Measurements from ENCODE around the gene MNT.

The MNT gene

DNA sequence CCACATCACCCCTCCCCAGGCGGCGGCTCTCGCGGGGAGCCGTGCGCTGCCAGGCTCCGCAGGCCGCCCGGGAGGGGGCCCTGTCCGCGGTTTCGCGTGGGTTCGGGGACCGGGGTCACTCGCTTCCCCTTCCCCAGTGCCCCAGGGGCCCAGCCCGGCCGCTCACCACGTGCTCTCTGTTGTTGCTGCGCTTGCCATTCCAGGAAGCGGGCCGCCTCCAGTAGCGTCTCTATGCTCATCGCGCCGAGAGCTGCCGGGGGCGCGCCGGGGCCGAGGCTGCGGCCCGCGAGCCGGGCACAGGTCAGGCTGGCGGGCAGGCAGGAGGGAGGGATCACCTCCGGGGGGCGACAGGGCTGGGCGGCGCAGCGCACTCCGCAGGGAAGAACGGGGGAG lies 390 bp downstream of the MNT start:
- Histone ChIP-seq H3K27me3 (no peaks in the 10 kb centered on the region), H3K4me1 (peaks cover 12 to 67% (median 55%) of the 10 kb centered on the region in 4 donors), H3K4me3 (peak overlapping the region; percentile 65 to 88), H3K27ac (peak overlapping the region; percentile 91 to 100), H3K9me3 (no peaks in the 10 kb centered on the region), H3K36me3 (no peaks in the 10 kb centered on the region)
- TF ChIP-seq, protein P1, sequence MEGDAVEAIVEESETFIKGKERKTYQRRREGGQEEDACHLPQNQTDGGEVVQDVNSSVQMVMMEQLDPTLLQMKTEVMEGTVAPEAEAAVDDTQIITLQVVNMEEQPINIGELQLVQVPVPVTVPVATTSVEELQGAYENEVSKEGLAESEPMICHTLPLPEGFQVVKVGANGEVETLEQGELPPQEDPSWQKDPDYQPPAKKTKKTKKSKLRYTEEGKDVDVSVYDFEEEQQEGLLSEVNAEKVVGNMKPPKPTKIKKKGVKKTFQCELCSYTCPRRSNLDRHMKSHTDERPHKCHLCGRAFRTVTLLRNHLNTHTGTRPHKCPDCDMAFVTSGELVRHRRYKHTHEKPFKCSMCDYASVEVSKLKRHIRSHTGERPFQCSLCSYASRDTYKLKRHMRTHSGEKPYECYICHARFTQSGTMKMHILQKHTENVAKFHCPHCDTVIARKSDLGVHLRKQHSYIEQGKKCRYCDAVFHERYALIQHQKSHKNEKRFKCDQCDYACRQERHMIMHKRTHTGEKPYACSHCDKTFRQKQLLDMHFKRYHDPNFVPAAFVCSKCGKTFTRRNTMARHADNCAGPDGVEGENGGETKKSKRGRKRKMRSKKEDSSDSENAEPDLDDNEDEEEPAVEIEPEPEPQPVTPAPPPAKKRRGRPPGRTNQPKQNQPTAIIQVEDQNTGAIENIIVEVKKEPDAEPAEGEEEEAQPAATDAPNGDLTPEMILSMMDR (IDR thresholded peaks at IDR 0.05): no peak
- intact Hi-C loops (cut with DNase I; ENCODE audit: low total_unique reads): no loop called here
- DNase-seq: peak in 1 of 2 donors; percentile 78

DNA sequence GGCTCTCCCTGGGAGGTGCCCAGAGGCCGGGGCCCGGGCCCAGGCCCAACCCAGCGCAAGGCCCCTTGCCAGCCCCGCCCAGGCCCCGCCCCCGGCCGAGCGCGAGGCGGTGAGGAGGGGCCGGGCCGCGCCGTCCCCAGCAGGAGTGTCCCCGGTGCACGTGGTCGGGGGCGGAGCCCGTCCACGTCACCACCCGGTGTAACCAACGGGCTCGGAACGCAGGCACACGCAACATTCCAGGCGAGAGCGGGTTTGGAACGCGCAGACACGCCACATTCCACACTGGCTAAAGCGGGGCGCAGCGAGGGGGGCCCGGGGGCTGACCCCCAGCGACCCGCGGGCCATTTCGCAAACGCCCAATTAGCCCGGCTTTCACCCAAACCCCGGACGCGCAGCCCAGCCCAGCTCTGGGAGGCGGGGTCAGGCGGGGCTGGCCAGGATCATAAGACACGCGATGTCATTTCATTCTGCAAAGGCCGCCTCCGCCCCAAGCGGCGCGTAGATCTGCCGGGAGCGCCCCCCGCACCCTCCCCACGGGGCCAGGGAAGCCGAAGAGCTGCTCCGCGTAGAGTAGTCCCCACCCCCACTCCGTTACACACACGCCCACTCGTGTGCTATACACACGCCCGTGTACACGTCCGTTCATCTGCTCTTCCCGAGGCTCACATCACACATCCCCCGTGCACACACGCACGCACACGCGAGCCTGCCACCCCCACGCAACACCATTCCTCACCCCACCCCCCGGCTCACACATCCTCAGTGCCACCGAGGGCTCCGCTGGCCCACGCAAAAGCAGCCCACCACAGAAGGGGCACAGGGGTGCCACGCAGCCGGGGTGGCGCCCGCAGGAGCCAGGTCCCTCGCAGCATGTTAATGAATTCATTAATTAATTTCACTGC lies 1.0 kb downstream of the MNT start:
- intact Hi-C loops (cut with DNase I; ENCODE audit: low total_unique reads): no loop called here
- H3K4me1 ChIP-seq: peaks cover 12 to 73% (median 59%) of the 10 kb centered on the region in 4 donors
- peak; percentile 95 to 98 for DNase-seq

DNA sequence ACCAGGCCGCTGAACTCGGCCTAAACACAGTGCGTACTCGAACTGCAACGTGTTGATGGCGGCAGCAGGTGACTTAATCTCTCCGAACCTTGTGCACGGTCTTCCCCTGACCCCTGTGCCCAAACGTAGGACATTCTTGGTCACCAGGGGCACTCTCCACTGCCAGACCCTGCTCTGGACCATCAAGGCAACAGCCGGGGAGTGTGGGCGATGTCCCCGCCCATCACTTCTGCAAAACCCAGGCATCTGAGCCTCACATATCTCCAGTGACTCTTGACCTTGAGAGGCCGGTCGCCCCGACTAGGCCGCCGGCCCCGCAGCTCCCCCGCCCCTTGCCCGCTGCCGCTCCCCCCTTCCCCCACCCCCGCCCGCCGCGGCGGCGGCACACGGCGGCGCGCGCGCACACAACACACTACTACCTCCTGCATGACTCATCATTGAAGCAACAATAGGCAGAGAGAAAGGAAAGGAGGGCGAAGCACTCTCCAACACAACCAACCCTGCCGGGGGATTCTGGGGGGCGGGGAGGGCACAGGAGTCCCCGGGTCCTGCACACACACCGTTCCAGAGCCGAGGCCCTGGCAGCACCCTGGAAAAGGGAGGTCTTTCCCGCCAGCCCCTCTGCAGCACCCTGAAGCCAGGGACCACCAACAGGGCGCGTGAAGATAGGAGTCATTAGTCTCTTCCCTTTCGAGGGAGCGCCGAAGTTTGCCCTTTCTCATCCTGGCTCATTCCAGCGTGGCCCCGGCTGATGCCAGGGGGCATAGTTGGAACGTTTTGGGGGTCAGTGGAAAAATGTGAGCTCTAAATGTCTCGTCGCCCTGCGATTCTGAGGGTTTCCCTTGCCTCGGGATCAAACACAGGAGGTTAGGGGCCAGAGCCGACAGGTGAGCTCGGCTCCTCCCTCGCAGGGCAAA lies 1.9 kb downstream of the MNT start:
- H3K27ac ChIP-seq: peak overlapping the region; percentile 91 to 100
- H3K36me3 ChIP-seq: peaks cover 0 to 6% (median 0%) of the 10 kb centered on the region in 3 donors
- no peaks in the 10 kb centered on the region for H3K9me3 ChIP-seq
- H3K4me1 ChIP-seq: peaks cover 12 to 73% (median 61%) of the 10 kb centered on the region in 4 donors
- DNase-seq: peak in 1 of 2 donors; percentile 84
- peak overlapping the region; percentile 65 to 88 for H3K4me3 ChIP-seq
- intact Hi-C loops (cut with DNase I; ENCODE audit: low total_unique reads): no loop called here
- TF ChIP-seq, protein P1 (IDR thresholded peaks at IDR 0.05): no peak
- no peaks in the 10 kb centered on the region for H3K27me3 ChIP-seq

More for the DNA sequence above, 1.0 kb downstream of the MNT start:
- H3K9me3 ChIP-seq: no peaks in the 10 kb centered on the region
- TF ChIP-seq, protein P1 (IDR thresholded peaks at IDR 0.05): no peak
- H3K36me3 ChIP-seq: peaks cover 0 to 5% (median 0%) of the 10 kb centered on the region in 3 donors
- H3K4me3 ChIP-seq: peak overlapping the region; percentile 65 to 88
- peak overlapping the region; percentile 91 to 100 for H3K27ac ChIP-seq
- H3K27me3 ChIP-seq: no peaks in the 10 kb centered on the region

DNA sequence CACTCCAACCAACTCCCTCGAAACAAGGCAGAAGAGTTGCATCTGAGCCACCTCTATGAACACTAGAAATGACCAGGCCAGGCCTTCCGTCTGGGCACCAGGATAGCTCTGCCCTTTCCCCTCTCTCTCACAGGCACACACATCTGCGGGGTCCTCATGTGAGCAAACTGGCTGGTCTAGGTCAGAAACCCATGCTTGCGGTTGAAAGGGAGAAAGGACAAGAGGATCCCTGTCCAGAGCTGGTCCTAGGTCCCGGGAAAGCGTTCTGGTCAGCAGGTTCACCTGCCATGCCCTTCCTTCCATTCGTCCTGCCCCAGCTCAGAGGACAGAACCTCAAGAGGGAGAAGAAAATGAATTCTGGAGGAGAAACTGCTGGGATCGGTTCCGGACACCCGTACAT lies 2.7 kb downstream of the MNT start:
- no peak for DNase-seq
- intact Hi-C loops (cut with DNase I; ENCODE audit: low total_unique reads): no loop called here
- peak overlapping the region; percentile 65 to 88 for H3K4me3 ChIP-seq
- TF ChIP-seq, protein P1 (IDR thresholded peaks at IDR 0.05): no peak
- H3K27me3 ChIP-seq: no peaks in the 10 kb centered on the region
- H3K27ac ChIP-seq: peak overlapping the region; percentile 91 to 100
- peaks cover 0 to 6% (median 0%) of the 10 kb centered on the region in 3 donors for H3K36me3 ChIP-seq
- H3K9me3 ChIP-seq: no peaks in the 10 kb centered on the region
- peaks cover 12 to 66% (median 54%) of the 10 kb centered on the region in 4 donors for H3K4me1 ChIP-seq

Measured in tibial artery (tissue), 4 donors.